HG02759 (cell line): Measurements from ENCODE around the gene ZWINT.

Experiments
- ATAC-seq: cut with Tn5 transposase; IDR thresholded peaks from one replicate; pipeline ENCODE4 v1.9.1; 2021; ENCODE audit warnings: mild to moderate bottlenecking, moderate library complexity; ENCODE audit not compliant: unreplicated experiment

ZWINT gene

DNA sequence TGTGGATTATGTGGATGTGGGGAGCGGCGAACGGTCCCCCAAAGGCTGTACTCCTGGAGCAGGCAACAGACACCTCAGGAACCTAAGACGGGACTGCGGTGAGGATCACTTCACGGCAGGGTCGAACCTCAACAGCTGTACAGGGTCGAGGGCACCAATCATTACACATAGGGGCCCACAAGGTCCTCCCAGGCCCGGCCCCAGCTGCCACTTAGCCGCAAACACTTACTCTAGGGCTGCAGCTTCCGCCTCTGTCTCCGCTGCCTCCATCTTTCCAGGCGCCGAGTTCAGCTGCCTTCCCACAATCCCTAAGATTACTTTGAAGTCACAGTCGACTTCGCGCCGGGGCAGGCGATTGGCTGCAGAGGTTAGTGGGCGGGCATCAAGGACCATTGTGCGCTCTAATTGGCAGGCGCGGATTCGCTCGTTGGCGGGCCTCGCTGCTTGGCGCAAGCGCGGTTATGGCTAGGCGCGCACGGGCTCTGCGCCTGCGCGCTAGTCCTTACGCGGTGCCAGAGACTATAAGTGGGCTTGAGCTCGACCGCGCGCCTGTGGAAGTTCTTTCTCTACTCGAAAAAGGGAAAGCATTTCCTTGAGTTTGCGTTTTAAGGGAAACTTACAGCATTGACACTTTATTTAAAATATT lies at the start of gene ZWINT:
Gene ZWINT, minus strand, starts transcription at position 293 of the 646 bp plus-strand sequence. Its CDS starts 23 bp downstream, at position 270.
- peak; percentile 99 for ATAC-seq

DNA sequence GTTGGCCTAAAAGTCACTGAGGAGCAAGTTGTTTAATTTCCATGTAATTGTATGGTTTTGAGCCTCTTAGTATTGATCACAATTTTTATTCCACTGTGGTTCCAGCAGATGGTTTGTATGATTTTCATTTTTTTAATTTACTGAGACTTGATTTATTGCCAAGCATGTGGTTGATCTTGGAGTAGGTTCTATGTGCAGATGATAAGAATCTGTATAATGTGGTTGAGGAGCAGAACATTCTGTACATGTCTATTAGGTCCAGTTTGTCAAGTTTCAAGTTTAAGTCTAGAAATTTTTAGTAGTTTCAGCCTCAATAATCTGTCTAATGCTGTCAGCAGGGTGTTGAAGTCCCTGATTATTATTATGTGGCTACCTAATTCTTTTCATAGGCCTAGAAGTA lies 22.7 kb upstream of the ZWINT start:
- no peak for ATAC-seq

GRCh38 chr10:56370217-56371113 lies 9.4 kb upstream of the ZWINT start:
- ATAC-seq = no peak

GRCh38 chr10:56360583-56360966 lies 484 bp downstream of the ZWINT start:
- ATAC-seq = no peak

GRCh38 chr10:56359837-56360236 lies 1.2 kb downstream of the ZWINT start:
- no peak for ATAC-seq

GRCh38 chr10:56357018-56357417 lies 4.0 kb downstream of the ZWINT start:
- no peak for ATAC-seq

DNA sequence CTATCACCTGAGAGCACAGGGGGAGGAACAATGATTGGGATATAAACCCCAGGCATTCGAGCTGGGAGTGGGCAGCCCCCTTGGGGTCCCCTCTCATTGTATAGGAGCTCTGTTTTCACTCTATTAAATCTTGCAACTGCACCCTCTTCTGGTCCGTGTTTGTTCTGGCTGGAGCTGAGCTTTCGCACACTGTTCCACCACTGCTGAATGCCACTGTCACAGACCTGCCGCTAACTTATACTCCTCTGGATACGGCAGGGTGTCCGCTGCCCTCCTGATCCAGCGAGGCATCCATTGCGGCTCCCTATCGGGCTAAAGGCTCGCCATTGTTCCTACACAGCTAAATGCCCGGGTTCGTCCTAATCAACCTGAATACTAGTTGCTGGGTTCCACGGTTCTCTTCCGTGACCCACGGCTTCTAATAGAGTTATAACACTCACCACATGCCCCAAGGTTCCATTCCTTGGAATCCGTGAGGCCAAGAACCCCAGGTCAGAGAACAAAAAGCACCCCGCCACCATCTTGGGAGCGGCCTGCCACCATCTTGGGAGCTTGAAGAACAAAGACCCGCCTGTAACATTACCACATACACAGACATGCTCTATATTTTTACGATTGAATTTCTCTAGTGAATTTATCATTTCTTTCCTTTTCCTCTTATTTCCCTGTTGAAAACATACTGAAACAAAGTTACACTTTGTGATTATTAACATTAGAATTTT lies 9.0 kb downstream of the ZWINT start:
- no peak for ATAC-seq

- no peak for ATAC-seq
These were observed 11.4 kb downstream of the ZWINT start for GRCh38 chr10:56349611-56350010.

DNA sequence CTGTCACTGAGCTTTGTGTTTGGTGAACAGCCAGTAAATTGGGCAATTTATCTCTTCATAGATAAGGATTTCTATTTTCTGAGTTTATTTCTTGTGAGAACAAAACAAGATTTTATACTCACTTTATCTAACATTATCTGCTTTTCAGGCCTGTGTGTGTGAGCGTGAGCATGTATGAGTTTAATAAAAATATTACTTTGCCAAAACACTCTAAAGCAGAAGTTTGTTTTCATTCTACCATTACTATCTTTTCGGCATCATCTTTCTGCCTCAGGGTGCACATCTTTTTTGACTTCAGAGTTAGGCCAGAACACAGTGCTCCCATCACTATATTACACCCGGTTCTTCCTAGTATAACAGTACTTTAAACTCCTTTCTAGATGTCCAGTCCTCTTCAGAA lies 13.0 kb downstream of the ZWINT start:
- ATAC-seq = no peak

GRCh38 chr10:56346845-56347415 lies 14.1 kb downstream of the ZWINT start:
- ATAC-seq = no peak

DNA sequence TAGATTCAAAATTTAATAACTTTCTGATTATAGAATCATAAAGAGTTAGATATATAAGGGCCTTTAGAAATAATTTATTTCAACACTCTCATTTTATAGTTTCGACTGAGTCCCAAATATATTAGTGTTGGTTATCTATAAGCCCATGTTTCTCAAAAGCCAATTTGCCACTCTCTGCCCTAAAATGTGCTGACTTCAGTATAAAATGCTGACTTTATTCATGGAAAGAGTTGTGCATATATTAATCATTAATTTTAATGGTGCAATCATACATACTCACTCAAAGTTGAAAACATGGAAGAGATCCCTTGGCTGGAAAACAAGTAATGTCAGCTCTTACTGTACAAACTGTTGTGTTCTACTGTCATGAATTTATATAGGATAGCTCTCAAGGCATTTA lies 19.4 kb downstream of the ZWINT start:
- ATAC-seq = no peak

- no peak for ATAC-seq
These were observed 31.1 kb downstream of the ZWINT start for GRCh38 chr10:56329961-56330360.

- no peak for ATAC-seq
These were observed 33.9 kb downstream of the ZWINT start for GRCh38 chr10:56327118-56327517.

GRCh38 chr10:56319386-56319785 lies 41.7 kb downstream of the ZWINT start:
- peak; percentile 94 for ATAC-seq

DNA sequence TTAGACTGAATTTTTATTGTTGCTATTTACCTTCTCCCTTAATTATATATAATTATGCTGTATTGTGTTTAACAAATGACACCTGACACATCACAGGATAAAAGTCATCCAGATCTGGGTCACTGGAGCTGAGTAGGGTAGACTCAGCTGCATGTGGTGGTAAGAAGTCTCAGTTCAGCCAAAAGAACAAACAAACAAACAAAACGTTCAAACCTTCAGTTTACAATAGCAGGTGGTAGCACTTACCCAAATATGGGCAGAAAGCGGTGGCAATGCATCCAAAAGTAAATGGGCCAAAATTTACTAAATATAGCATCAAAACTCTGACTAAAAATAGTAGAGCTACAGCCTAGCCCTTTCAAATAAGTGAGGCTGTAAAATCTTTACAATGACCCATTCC lies 42.2 kb downstream of the ZWINT start:
- peak; percentile 30 for ATAC-seq

- ATAC-seq = no peak
These were observed 43.5 kb downstream of the ZWINT start for GRCh38 chr10:56317603-56318002.

- ATAC-seq = no peak
These were observed 44.5 kb downstream of the ZWINT start for GRCh38 chr10:56316603-56317002.
